HG03469 (cell line): ENCODE results near the gene ATIC.

Source experiments
- ATAC-seq: cut with Tn5 transposase; IDR thresholded peaks from one replicate; pipeline ENCODE4 v1.9.1; 2021; ENCODE audit warnings: mild to moderate bottlenecking, moderate library complexity, moderate number of reproducible peaks; ENCODE audit not compliant: unreplicated experiment

ATIC gene

GRCh38 chr2:215374642-215375466 lies 63.0 kb downstream of the ATIC start:
- no peak for ATAC-seq

- no peak for ATAC-seq
Measured at GRCh38 chr2:215375467-215375830, 63.6 kb downstream of the ATIC start.

- no peak for ATAC-seq
Measured at GRCh38 chr2:215376103-215376780, 64.4 kb downstream of the ATIC start.

GRCh38 chr2:215377283-215377682 lies 65.4 kb downstream of the ATIC start:
- no peak for ATAC-seq

- ATAC-seq = no peak
Measured at GRCh38 chr2:215378045-215378444, 66.2 kb downstream of the ATIC start.

GRCh38 chr2:215379039-215379438 lies 67.2 kb downstream of the ATIC start:
- no peak for ATAC-seq

GRCh38 chr2:215379948-215380347 lies 68.1 kb downstream of the ATIC start:
- ATAC-seq = no peak

- ATAC-seq = no peak
Measured at GRCh38 chr2:215380699-215381098, 68.8 kb downstream of the ATIC start.

- ATAC-seq = no peak
Measured at GRCh38 chr2:215382011-215382410, 70.2 kb downstream of the ATIC start.

- no peak for ATAC-seq
Measured at GRCh38 chr2:215382480-215382879, 70.6 kb downstream of the ATIC start.

GRCh38 chr2:215383652-215384279 lies 71.9 kb downstream of the ATIC start:
- ATAC-seq = no peak

GRCh38 chr2:215384710-215385109 lies 72.9 kb downstream of the ATIC start:
- ATAC-seq = no peak

- no peak for ATAC-seq
Measured at GRCh38 chr2:215386566-215386965, 74.7 kb downstream of the ATIC start.

GRCh38 chr2:215388002-215388728 lies 76.3 kb downstream of the ATIC start:
- no peak for ATAC-seq

- ATAC-seq = no peak
Measured at GRCh38 chr2:215390550-215390913, 78.7 kb downstream of the ATIC start.

GRCh38 chr2:215391531-215391930 lies 79.7 kb downstream of the ATIC start:
- ATAC-seq = no peak

GRCh38 chr2:215392164-215392563 lies 80.3 kb downstream of the ATIC start:
- ATAC-seq = no peak

GRCh38 chr2:215392687-215393270 lies 80.9 kb downstream of the ATIC start:
- ATAC-seq = no peak

- no peak for ATAC-seq
Measured at GRCh38 chr2:215394102-215394805, 82.4 kb downstream of the ATIC start.

- ATAC-seq = no peak
Measured at GRCh38 chr2:215395687-215396460, 84.0 kb downstream of the ATIC start.
